Breast epithelium (tissue), 4 donors: Measurements from ENCODE around the gene PRR12. TPM values are rescaled to one million over a fixed set of nuclear protein-coding genes. Genes with fewer than 3 reads are reported as not detected.

ENCODE experiments used
- DNase-seq, 2 donors: peaks; one replicate each; pipeline ENCODE4 v3.0.0-alpha.2; 2019; ENCODE audit warnings: low spot score in 2 of 2
- H3K27ac ChIP-seq, 2 donors: fragments of 200-600 bp; sonication (generic) in 1 of 2; one replicate each; pipeline ENCODE4 v1.5.1; 2016 to 2019; ENCODE audit warnings: mild to moderate bottlenecking in 1 of 2
- H3K27me3 ChIP-seq, 2 donors: fragments of 200-600 bp; sonication (generic) in 1 of 2; one replicate each; pipeline versions ENCODE4 v1.5.1 to v1.6.0; 2017 to 2019; ENCODE audit warnings: control low read depth in 1 of 2, mild to moderate bottlenecking in 1 of 2
- H3K36me3 ChIP-seq: fragments of 200-600 bp; one replicate; pipeline ENCODE4 v1.5.1; 2019
- H3K4me1 ChIP-seq, 2 donors: fragments of 200-600 bp; sonication (generic); one replicate each; pipeline ENCODE4 v1.5.1; 2016 to 2019; ENCODE audit warnings: control low read depth in 1 of 2
- H3K4me3 ChIP-seq, 3 donors: fragments of 200-600 bp; sonication (generic); 1 replicate in 2 of 3; 2 replicates in 1 of 3; pipeline ENCODE4 v1.5.1; 2016 to 2019; ENCODE audit warnings: mild to moderate bottlenecking in 3 of 3, moderate library complexity in 2 of 3
- H3K9me3 ChIP-seq, 2 donors: fragments of 200-600 bp; sonication (generic) in 1 of 2; one replicate each; pipeline ENCODE4 v1.5.1; 2016 to 2019; ENCODE audit warnings: control low read depth in 1 of 2
- POLR2A ChIP-seq: fragments of 450-650 bp; IDR thresholded peaks from one replicate; pipeline ENCODE4 v1.6.1; 2016; ENCODE audit warnings: antibody characterized with exemption, mild to moderate bottlenecking, moderate library complexity
- POLR2AphosphoS5 ChIP-seq, 3 donors: sonication (generic); formaldehyde crosslinking; IDR thresholded peaks; one replicate each; pipeline ENCODE4 v1.6.1; 2017; ENCODE audit warnings: antibody characterized with exemption in 3 of 3
- intact Hi-C: fragments of 100-400 bp; cut with DNase I; formaldehyde crosslinking; loops from one replicate; pipeline ENCODE4 v1.15.1; 2023; ENCODE audit warnings: low total_unique reads
- total RNA-seq, 3 donors: library from RNA; depleted of rRNA; stranded (reverse); fragments of >200 nt; gene quantifications; one replicate each; pipeline ENCODE4 v1.1.0, GENCODE V29; 2016
- TF ChIP-seq, protein P1 (sequence below), 3 donors: fragments of 450-650 bp; IDR thresholded peaks; one replicate each; pipeline ENCODE4 v1.5.1; 2016 to 2017; ENCODE audit warnings: antibody characterized with exemption in 3 of 3, mild to moderate bottlenecking in 3 of 3, moderate library complexity in 3 of 3

PRR12 gene
- total RNA-seq, 3 donors from 2014 or later = 6.2 to 8.8 (median 6.3) TPM

DNA sequence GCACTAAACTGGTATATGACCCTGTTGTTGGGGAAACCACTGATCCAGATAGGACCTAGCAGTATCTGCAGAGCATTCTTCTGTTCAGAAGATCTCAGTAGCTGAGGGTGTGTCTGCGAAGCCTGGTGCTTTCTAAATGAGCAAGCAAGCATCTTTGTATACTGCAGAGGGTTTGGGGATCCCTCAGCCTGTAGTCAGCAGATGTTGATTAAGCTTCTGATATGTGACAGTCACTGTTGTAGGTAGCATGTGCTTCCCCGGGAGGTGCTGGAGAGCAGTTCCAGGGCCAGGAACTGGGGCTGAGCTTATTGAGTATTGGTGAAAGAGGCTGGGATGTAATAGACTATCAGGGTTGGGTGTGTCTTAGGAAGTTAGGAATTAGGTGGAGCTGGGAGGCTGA is 52.5 kb downstream of the PRR12 start:
- no peaks in the 10 kb centered on the region for H3K9me3 ChIP-seq
- peak overlapping the region in 1 of 3 donors; percentile 98 for H3K4me3 ChIP-seq
- peaks cover 2 to 18% of the 10 kb centered on the region in 2 donors for H3K4me1 ChIP-seq
- no peaks in the 10 kb centered on the region for H3K36me3 ChIP-seq
- no peaks in the 10 kb centered on the region for H3K27me3 ChIP-seq
- intact Hi-C loops = no loop called here
- H3K27ac ChIP-seq = no peak overlapping the region
- DNase-seq = no peak
- TF ChIP-seq POLR2AphosphoS5 (IDR thresholded peaks at IDR 0.05) (no peak), POLR2A (no peak)
- TF ChIP-seq, protein P1, sequence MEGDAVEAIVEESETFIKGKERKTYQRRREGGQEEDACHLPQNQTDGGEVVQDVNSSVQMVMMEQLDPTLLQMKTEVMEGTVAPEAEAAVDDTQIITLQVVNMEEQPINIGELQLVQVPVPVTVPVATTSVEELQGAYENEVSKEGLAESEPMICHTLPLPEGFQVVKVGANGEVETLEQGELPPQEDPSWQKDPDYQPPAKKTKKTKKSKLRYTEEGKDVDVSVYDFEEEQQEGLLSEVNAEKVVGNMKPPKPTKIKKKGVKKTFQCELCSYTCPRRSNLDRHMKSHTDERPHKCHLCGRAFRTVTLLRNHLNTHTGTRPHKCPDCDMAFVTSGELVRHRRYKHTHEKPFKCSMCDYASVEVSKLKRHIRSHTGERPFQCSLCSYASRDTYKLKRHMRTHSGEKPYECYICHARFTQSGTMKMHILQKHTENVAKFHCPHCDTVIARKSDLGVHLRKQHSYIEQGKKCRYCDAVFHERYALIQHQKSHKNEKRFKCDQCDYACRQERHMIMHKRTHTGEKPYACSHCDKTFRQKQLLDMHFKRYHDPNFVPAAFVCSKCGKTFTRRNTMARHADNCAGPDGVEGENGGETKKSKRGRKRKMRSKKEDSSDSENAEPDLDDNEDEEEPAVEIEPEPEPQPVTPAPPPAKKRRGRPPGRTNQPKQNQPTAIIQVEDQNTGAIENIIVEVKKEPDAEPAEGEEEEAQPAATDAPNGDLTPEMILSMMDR (IDR thresholded peaks at IDR 0.05) = no peak

DNA sequence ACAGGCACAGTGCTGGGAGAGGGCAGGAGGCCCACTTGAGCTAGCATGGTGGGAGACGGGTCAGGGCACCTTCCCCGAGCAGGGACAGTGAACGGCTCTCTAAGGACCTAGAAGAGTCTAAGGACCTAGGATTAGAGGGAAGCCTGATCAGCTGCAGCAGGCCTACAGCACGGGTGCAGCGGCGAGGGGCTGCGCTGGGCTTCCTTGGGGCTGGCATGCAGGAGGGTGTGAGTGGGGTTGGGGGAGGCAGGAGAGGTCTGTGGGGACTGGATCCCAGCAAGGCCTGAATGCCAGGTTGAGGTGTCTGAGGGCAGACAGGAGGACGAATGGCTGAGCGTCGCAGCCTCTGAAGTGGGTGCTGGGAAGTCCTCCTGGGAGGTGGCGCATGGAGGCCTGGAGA is 54.6 kb downstream of the PRR12 start:
- Histone ChIP-seq H3K36me3 (no peaks in the 10 kb centered on the region), H3K4me1 (peaks cover 0 to 14% of the 10 kb centered on the region in 2 donors), H3K27me3 (no peaks in the 10 kb centered on the region), H3K27ac (no peak overlapping the region), H3K4me3 (no peak overlapping the region), H3K9me3 (no peaks in the 10 kb centered on the region)
- TF ChIP-seq, protein P1 (IDR thresholded peaks at IDR 0.05) = no peak
- TF ChIP-seq POLR2AphosphoS5 (IDR thresholded peaks at IDR 0.05) (no peak), POLR2A (no peak)
- intact Hi-C loops = no loop called here
- DNase-seq = no peak

DNA sequence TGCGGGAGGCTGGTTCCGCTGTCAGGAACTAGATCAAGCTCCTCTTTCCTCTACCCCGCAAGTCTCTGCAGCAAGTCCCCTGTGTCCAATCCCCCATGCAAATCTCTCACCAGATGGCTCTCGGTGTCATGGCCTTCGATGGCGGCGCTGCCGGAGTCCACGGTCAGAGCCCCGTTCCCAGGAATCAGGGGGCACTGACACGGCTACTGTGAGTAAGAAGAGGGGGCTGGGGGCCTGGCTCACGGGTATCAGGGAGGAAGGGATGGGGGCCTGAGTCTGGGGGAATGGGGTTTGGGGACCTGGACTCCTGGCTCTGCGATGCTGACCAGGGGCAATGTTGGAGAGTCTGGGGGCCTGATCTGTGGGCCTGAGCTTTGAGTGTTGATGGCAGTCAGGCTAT is 55.0 kb downstream of the PRR12 start:
- DNase-seq = no peak
- H3K27ac ChIP-seq = no peak overlapping the region
- TF ChIP-seq POLR2A (no peak), POLR2AphosphoS5 (IDR thresholded peaks at IDR 0.05) (no peak)
- TF ChIP-seq, protein P1 (IDR thresholded peaks at IDR 0.05) = no peak
- no peaks in the 10 kb centered on the region for H3K36me3 ChIP-seq
- H3K4me3 ChIP-seq = no peak overlapping the region
- intact Hi-C loops = no loop called here
- no peaks in the 10 kb centered on the region for H3K9me3 ChIP-seq
- H3K27me3 ChIP-seq = no peaks in the 10 kb centered on the region
- peaks cover 0 to 14% of the 10 kb centered on the region in 2 donors for H3K4me1 ChIP-seq

DNA sequence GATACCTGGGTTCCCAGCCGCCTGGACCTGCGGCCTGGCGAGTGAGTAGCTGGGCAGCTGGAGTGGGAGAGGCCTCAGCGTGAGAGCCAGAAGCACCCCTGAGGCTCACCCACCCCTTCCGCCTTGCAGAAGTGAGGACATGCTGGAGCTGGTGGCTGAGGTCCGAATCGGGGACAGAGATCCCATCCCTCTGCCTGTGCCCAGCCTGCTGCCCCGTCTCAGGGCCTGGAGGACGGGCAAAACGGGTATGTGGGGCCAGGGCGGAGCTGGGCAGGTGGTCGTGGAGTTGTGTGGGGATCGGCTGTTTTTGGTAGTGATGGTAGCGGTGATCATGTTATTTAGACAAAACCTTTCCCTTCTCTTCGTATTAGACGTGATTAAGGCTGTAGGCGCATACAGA is 55.6 kb downstream of the PRR12 start:
- H3K4me3 ChIP-seq = no peak overlapping the region
- TF ChIP-seq POLR2A (no peak), POLR2AphosphoS5 (IDR thresholded peaks at IDR 0.05) (no peak)
- TF ChIP-seq, protein P1 (IDR thresholded peaks at IDR 0.05) = no peak
- H3K9me3 ChIP-seq = no peaks in the 10 kb centered on the region
- no peak overlapping the region for H3K27ac ChIP-seq
- H3K27me3 ChIP-seq = no peaks in the 10 kb centered on the region
- intact Hi-C loops = no loop called here
- DNase-seq = no peak
- no peaks in the 10 kb centered on the region for H3K36me3 ChIP-seq
- peaks cover 0 to 14% of the 10 kb centered on the region in 2 donors for H3K4me1 ChIP-seq

DNA sequence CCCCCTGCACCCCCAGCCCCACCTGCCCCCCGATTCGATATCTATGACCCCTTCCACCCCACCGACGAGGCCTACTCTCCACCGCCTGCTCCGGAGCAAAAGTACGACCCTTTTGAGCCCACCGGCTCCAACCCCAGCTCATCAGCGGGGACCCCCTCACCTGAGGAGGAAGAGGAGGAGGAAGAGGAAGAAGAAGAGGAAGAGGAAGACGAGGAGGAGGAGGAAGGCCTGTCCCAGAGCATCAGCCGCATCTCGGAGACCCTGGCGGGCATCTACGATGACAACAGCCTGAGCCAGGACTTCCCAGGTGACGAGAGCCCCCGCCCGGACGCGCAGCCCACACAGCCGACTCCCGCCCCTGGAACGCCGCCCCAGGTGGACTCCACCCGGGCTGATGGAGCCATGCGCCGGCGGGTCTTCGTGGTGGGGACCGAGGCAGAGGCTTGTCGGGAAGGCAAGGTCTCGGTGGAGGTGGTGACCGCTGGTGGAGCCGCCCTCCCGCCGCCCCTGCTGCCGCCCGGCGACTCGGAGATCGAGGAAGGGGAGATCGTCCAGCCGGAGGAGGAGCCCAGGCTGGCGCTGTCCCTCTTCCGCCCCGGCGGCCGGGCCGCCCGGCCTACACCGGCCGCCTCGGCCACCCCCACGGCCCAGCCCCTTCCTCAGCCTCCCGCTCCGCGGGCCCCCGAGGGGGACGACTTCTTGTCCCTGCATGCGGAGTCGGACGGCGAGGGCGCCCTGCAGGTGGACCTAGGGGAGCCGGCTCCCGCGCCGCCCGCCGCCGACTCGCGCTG is 60.2 kb downstream of the PRR12 start:
- Histone ChIP-seq H3K27me3 (no peaks in the 10 kb centered on the region), H3K4me1 (no peaks in the 10 kb centered on the region), H3K27ac (no peak overlapping the region), H3K4me3 (no peak overlapping the region), H3K36me3 (peaks cover 16% of the 10 kb centered on the region), H3K9me3 (no peaks in the 10 kb centered on the region)
- TF ChIP-seq, protein P1 (IDR thresholded peaks at IDR 0.05) = no peak
- no peak for TF ChIP-seq POLR2A
- TF ChIP-seq POLR2AphosphoS5 (IDR thresholded peaks at IDR 0.05) = no peak
- intact Hi-C loops = no loop called here
- no peak for DNase-seq
